H9 (cell line): Measurements from ENCODE around the gene KTI12. TPM values are rescaled to one million over a fixed set of nuclear protein-coding genes. Genes with fewer than 3 reads are reported as not detected.
"Not testable (repeated sequence)": the region's sequence is repeated elsewhere in the genome, so short reads cannot be mapped to it uniquely, and the experiment has no call there.

ENCODE experiments used
- DNase-seq: peaks from one replicate; pipeline ENCODE4 v3.0.0-alpha.2; 2017
- H2AFZ ChIP-seq: one replicate; pipeline ENCODE4 v1.6.1; 2013; ENCODE audit warnings: mild to moderate bottlenecking, low read length, control low read depth, moderate library complexity
- H2AK5ac ChIP-seq: 2 replicates; pipeline ENCODE4 v1.6.1; 2013; ENCODE audit warnings: low read length, control low read depth, mixed read lengths; ENCODE audit not compliant: insufficient read length
- H2BK120ac ChIP-seq: one replicate; pipeline ENCODE4 v1.6.1; 2013; ENCODE audit warnings: low read depth, mild to moderate bottlenecking, low read length, control low read depth, inconsistent platforms; ENCODE audit not compliant: poor library complexity, severe bottlenecking
- H2BK12ac ChIP-seq: 2 replicates; pipeline ENCODE4 v1.6.1; 2013; ENCODE audit warnings: low read length, control low read depth, mixed read lengths, low read depth; ENCODE audit not compliant: insufficient read length
- H2BK15ac ChIP-seq: 2 replicates; pipeline ENCODE4 v1.6.1; 2013; ENCODE audit warnings: low read depth, low read length, control low read depth
- H2BK20ac ChIP-seq: one replicate; pipeline ENCODE4 v1.6.1; 2013; ENCODE audit warnings: low read depth, mild to moderate bottlenecking, low read length, control low read depth, inconsistent platforms; ENCODE audit not compliant: poor library complexity, severe bottlenecking
- H2BK5ac ChIP-seq: 2 replicates; pipeline ENCODE4 v1.6.1; 2013; ENCODE audit warnings: low read length, control low read depth, mixed read lengths; ENCODE audit not compliant: insufficient read length
- H3K14ac ChIP-seq: 2 replicates; pipeline ENCODE4 v1.6.1; 2013; ENCODE audit warnings: low read length, control low read depth; ENCODE audit not compliant: insufficient read depth
- H3K18ac ChIP-seq: 2 replicates; pipeline ENCODE4 v1.6.1; 2013; ENCODE audit warnings: low read depth, mild to moderate bottlenecking, mixed read lengths, low read length, control low read depth; ENCODE audit not compliant: insufficient read length
- H3K23ac ChIP-seq: 2 replicates; pipeline ENCODE4 v1.6.1; 2013; ENCODE audit warnings: low read length, control low read depth, mixed read lengths, low read depth; ENCODE audit not compliant: insufficient read length
- H3K23me2 ChIP-seq: 2 replicates; pipeline ENCODE4 v1.6.1; 2013; ENCODE audit warnings: low read depth, mild to moderate bottlenecking, mixed read lengths, low read length, control low read depth; ENCODE audit not compliant: insufficient read length, poor library complexity, severe bottlenecking
- H3K27ac ChIP-seq: 2 replicates; pipeline ENCODE4 v1.5.1; 2013; ENCODE audit warnings: low read length, control low read depth, mixed read lengths, low read depth; ENCODE audit not compliant: insufficient read length
- H3K27me3 ChIP-seq: 2 replicates; pipeline ENCODE4 v1.6.1; 2013; ENCODE audit warnings: low read length, control low read depth, inconsistent platforms; ENCODE audit not compliant: insufficient read depth
- H3K4ac ChIP-seq: 2 replicates; pipeline ENCODE4 v1.6.1; 2013; ENCODE audit warnings: low read depth, mild to moderate bottlenecking, control low read depth, inconsistent platforms, low read length, moderate library complexity
- H3K4me1 ChIP-seq: 2 replicates; pipeline ENCODE4 v1.6.1; 2013; ENCODE audit warnings: low read length, control low read depth, inconsistent platforms; ENCODE audit not compliant: insufficient read depth
- H3K4me2 ChIP-seq: 2 replicates; pipeline ENCODE4 v1.6.1; 2013; ENCODE audit warnings: low read length, control low read depth, mixed read lengths; ENCODE audit not compliant: insufficient read length, insufficient read depth
- H3K56ac ChIP-seq: 2 replicates; pipeline ENCODE4 v1.6.1; 2013; ENCODE audit warnings: low read depth, mild to moderate bottlenecking, mixed read lengths, low read length, control low read depth; ENCODE audit not compliant: insufficient read length
- H3K79me1 ChIP-seq: 2 replicates; pipeline ENCODE4 v1.6.1; 2013; ENCODE audit warnings: low read depth, mild to moderate bottlenecking, moderate library complexity, low read length, control low read depth, inconsistent platforms; ENCODE audit not compliant: insufficient read depth, poor library complexity, severe bottlenecking
- H3K79me2 ChIP-seq: 2 replicates; pipeline ENCODE4 v1.6.1; 2013; ENCODE audit warnings: low read length, control low read depth, inconsistent platforms; ENCODE audit not compliant: insufficient read depth
- H3K9ac ChIP-seq: 2 replicates; pipeline ENCODE4 v1.6.1; 2013; ENCODE audit warnings: low read length, control low read depth, mixed read lengths; ENCODE audit not compliant: insufficient read length; ENCODE audit errors: extremely low read depth
- H3K9me3 ChIP-seq: one replicate; pipeline ENCODE4 v1.6.1; 2013; ENCODE audit warnings: low read depth, low read length, inconsistent platforms; ENCODE audit not compliant: control insufficient read depth
- H3T11ph ChIP-seq: one replicate; pipeline ENCODE4 v1.6.1; 2013; ENCODE audit warnings: mild to moderate bottlenecking, low read length, control low read depth, inconsistent platforms
- H4K20me1 ChIP-seq: one replicate; pipeline ENCODE4 v1.6.1; 2013; ENCODE audit not compliant: control insufficient read depth, insufficient read length, insufficient read depth
- H4K5ac ChIP-seq: 2 replicates; pipeline ENCODE4 v1.6.1; 2013; ENCODE audit warnings: low read depth, mild to moderate bottlenecking, mixed read lengths, low read length, control low read depth; ENCODE audit not compliant: insufficient read length
- H4K8ac ChIP-seq: replicated peaks from 2 replicates; pipeline ENCODE4 v1.6.1; 2013; ENCODE audit warnings: low read length, control low read depth, mixed read lengths, low read depth; ENCODE audit not compliant: insufficient read length
- H4K91ac ChIP-seq: 2 replicates; pipeline ENCODE4 v1.6.1; 2013; ENCODE audit warnings: low read depth, mild to moderate bottlenecking, moderate library complexity, mixed read lengths, low read length, control low read depth; ENCODE audit not compliant: insufficient read length
- H3K27ac Mint-ChIP-seq, 3 experiments: 2 replicates in 2 of 3; 3 replicates in 1 of 3; pipeline ENCODE4 v1.8.0; 2020 to 2021; ENCODE audit warnings: mixed read lengths in 3 of 3, mild to moderate bottlenecking in 1 of 3, moderate library complexity in 1 of 3
- H3K27me3 Mint-ChIP-seq: 2 replicates; pipeline ENCODE4 v1.8.0; 2021; ENCODE audit warnings: low read depth, mild to moderate bottlenecking, moderate library complexity, mixed read lengths
- H3K36me3 Mint-ChIP-seq, 3 experiments: 2 replicates in 2 of 3; 3 replicates in 1 of 3; pipeline ENCODE4 v1.8.0; 2020 to 2021; ENCODE audit warnings: low read depth in 3 of 3, mixed read lengths in 3 of 3; ENCODE audit not compliant: insufficient read depth in 1 of 3
- H3K4me1 Mint-ChIP-seq, 2 experiments: 2 replicates each; pipeline ENCODE4 v1.8.0; 2020; ENCODE audit warnings: mixed read lengths in 2 of 2
- H3K4me3 Mint-ChIP-seq, 2 experiments: 2 replicates in 1 of 2; 3 replicates in 1 of 2; pipeline ENCODE4 v1.8.0; 2020 to 2021; ENCODE audit warnings: mild to moderate bottlenecking in 2 of 2, mixed read lengths in 2 of 2, moderate library complexity in 1 of 2
- H3K9me3 Mint-ChIP-seq, 2 experiments: 2 replicates in 1 of 2; 3 replicates in 1 of 2; pipeline ENCODE4 v1.8.0; 2020; ENCODE audit warnings: mild to moderate bottlenecking in 2 of 2, mixed read lengths in 2 of 2, moderate library complexity in 1 of 2
- WGBS: extraction: QIAGEN DNeasy Blood & Tissue Kit; methylation state at CpG from one replicate; pipeline ENCODE4 v1.1.7; 2013; ENCODE audit warnings: missing lambda C conversion rate, low lambda C conversion rate, mixed read lengths; ENCODE audit not compliant: insufficient read length; ENCODE audit errors: extremely low coverage; 5-methylcytosine and 5-hydroxymethylcytosine counted together
- total RNA-seq: library from RNA; stranded (reverse); gene quantifications from 2 replicates; pipeline ENCODE4 v1.2.1, GENCODE V29; 2021
- TF ChIP-seq, protein P1 (sequence below): fragments of 200-600 bp; sonication (generic); conservative IDR thresholded peaks from 3 replicates; pipeline ENCODE4 v1.8.0; 2021; ENCODE audit warnings: antibody characterized with exemption, mild to moderate bottlenecking

The KTI12 gene
- total RNA-seq, 1 experiment from 2014 or later: 16.7 TPM

DNA sequence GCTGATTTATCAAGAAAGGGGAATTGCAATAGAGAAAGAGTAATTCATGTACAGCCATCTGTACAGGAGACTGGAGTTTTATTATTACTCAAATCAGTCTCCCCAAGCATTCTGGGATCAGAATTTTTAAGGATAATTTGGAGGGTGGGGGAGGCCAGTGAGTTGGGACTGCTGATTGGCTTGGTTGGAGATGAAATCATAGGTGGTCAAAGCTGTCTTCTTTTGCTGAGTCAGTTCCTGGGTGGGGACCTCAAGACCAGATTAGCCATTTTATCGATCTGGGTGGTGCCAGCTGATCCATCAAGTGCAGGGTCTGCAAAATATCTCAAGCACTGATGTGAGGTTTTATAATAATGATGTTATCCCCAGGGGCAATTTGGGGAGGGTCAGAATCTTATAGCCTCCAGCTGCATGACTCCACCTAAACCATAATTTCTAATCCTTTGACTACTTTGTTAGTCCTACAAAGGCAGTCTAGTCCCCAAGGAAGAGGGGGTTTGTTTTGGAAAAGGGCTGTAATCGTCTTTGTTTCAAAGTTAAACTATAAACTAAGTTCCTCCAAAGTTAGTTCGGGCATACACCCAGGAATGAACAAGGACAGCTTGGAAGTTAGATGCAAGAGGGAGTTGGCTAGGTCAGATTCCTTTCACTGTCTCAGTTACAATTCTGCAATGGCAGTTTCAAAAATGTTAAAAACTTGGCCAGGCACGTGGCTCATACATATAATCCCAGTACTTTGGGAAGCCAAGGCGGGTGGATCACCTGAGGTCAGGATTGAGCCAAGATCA is 26.2 kb downstream of the KTI12 start:
- Histone ChIP-seq H3K4ac (no peak overlapping the region), H3K23me2 (no peaks in the 10 kb centered on the region), H3K9me3 (no peaks in the 10 kb centered on the region), H2AFZ (no peak overlapping the region), H4K5ac (no peak overlapping the region), H2BK15ac (no peak overlapping the region), H4K20me1 (no peaks in the 10 kb centered on the region), H4K91ac (no peak overlapping the region), H2BK12ac (no peak overlapping the region), H3K23ac (no peak overlapping the region), H3K56ac (no peak overlapping the region), H2AK5ac (no peak overlapping the region), H2BK120ac (no peak overlapping the region), H3K4me2 (no peak overlapping the region), H3K14ac (no peak overlapping the region), H3K79me1 (no peaks in the 10 kb centered on the region), H4K8ac (no peak overlapping the region), H2BK20ac (no peak overlapping the region), H2BK5ac (no peak overlapping the region), H3T11ph (no peak overlapping the region), H3K9ac (no peak overlapping the region), H3K27me3 (no peaks in the 10 kb centered on the region), H3K79me2 (no peaks in the 10 kb centered on the region), H3K18ac (peak overlapping the region; percentile 17), H3K4me1 (peaks cover 13% of the 10 kb centered on the region; the same call in 1 of the 2 replicates), H3K27ac (no peak overlapping the region)
- TF ChIP-seq, protein P1, sequence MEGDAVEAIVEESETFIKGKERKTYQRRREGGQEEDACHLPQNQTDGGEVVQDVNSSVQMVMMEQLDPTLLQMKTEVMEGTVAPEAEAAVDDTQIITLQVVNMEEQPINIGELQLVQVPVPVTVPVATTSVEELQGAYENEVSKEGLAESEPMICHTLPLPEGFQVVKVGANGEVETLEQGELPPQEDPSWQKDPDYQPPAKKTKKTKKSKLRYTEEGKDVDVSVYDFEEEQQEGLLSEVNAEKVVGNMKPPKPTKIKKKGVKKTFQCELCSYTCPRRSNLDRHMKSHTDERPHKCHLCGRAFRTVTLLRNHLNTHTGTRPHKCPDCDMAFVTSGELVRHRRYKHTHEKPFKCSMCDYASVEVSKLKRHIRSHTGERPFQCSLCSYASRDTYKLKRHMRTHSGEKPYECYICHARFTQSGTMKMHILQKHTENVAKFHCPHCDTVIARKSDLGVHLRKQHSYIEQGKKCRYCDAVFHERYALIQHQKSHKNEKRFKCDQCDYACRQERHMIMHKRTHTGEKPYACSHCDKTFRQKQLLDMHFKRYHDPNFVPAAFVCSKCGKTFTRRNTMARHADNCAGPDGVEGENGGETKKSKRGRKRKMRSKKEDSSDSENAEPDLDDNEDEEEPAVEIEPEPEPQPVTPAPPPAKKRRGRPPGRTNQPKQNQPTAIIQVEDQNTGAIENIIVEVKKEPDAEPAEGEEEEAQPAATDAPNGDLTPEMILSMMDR: no peak
- Mint-ChIP-seq H3K27ac (peak overlapping the region; percentile 85 to 98 (median 92)), H3K4me1 (peaks cover 32 to 37% of the 10 kb centered on the region in 2 experiments), H3K4me3 (peak overlapping the region; percentile 44 to 46; a peak in 4 of 5 replicates), H3K36me3 (0 out of 7 replicates have a peak, but pooled peaks cover 0 to 3% (median 0%) of the 10 kb centered on the region in 3 experiments), H3K27me3 (no peaks in the 10 kb centered on the region), H3K9me3 (0 out of 5 replicates have a peak, but pooled peaks cover 0 to 3% of the 10 kb centered on the region in 2 experiments)
- DNase-seq: no peak
- WGBS: no CpG with 5 or more reads among the region's 5 CpGs

DNA sequence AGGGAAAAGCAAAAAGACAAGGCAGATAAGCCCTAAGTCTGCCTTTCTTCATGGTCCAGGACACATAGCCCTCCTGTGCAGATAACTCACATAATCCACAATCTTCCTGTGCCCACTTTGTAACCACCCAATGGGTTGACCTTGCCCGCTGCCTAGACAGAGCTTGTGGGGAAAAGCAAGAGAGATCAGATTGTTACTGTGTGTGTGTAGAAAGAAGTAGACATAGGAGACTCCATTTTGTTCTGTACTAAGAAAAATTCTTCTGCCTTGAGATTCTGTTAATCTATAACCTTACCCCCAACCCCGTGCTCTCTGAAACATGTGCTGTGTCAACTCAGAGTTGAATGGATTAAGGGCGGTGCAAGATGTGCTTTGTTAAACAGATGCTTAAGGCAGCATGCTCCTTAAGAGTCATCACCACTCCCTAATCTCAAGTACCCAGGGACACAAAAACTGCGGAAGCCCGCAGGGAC is 27.5 kb downstream of the KTI12 start:
- H2BK12ac ChIP-seq, H3T11ph ChIP-seq, H2BK120ac ChIP-seq, H3K23me2 ChIP-seq, H3K4me2 ChIP-seq, H4K91ac ChIP-seq, H3K56ac ChIP-seq, H4K20me1 ChIP-seq, H3K79me2 ChIP-seq, H3K79me1 ChIP-seq, H3K27me3 Mint-ChIP-seq, H3K9ac ChIP-seq, H2BK15ac ChIP-seq, H3K27ac ChIP-seq, H4K8ac ChIP-seq, H2BK20ac ChIP-seq, H3K4ac ChIP-seq, H3K27me3 ChIP-seq, H2BK5ac ChIP-seq, DNase-seq, H3K9me3 ChIP-seq, H2AFZ ChIP-seq, H4K5ac ChIP-seq, H3K23ac ChIP-seq, H3K9me3 Mint-ChIP-seq, H3K36me3 Mint-ChIP-seq, H2AK5ac ChIP-seq: not testable (repeated sequence)
- WGBS: no CpG with 5 or more reads among the region's 5 CpGs
- Mint-ChIP-seq H3K4me3 (peak overlapping the region; percentile 14 to 26; a peak in 2 of 5 replicates), H3K4me1 (peaks cover 30 to 32% of the 10 kb centered on the region in 2 experiments), H3K27ac (peak overlapping the region; percentile 82 to 97 (median 95))
- Histone ChIP-seq H3K14ac (peak overlapping the region; percentile 79; the same call in 1 of the 2 replicates), H3K4me1 (peaks cover 13% of the 10 kb centered on the region; the same call in 1 of the 2 replicates), H3K18ac (peak overlapping the region; percentile 83)
